ENCODE measurements around the gene SLC6A18.
"Not testable (repeated sequence)": the region's sequence is repeated elsewhere in the genome, so short reads cannot be mapped to it uniquely, and the experiment has no call there.

SLC6A18 gene

GRCh38 chr5:1224631-1225030, 550 bp upstream of the SLC6A18 start:
- in situ Hi-C loops (cut with HindIII; ENCODE audit: low pct_ligation_motif_present, low sequenced_read_pairs) = loop anchor here (25.0 kb wide), 1 partner anchor 88 kb away; no protein-coding TSS in a partner anchor
- no peaks in the 10 kb centered on the region for H3K27me3 ChIP-seq (replicated peaks)
- no peak overlapping the region for H3K4me3 ChIP-seq (ENCODE audit: low read depth, low read length)
- no peak for TF ChIP-seq CTCF (IDR thresholded peaks at IDR 0.05; ENCODE audit: low read depth, low read length, missing control alignments)
- no peak for DNase-seq
- no peak overlapping the region for H3K27ac ChIP-seq
- no peaks in the 10 kb centered on the region for H3K36me3 ChIP-seq (replicated peaks)

GRCh38 chr5:1226231-1226630, 1.1 kb downstream of the SLC6A18 start:
- no peaks in the 10 kb centered on the region for H3K36me3 ChIP-seq (replicated peaks)
- no peak overlapping the region for H3K4me3 ChIP-seq (ENCODE audit: low read depth, low read length)
- no peak overlapping the region for H3K27ac ChIP-seq
- H3K27me3 ChIP-seq (replicated peaks) = no peaks in the 10 kb centered on the region
- TF ChIP-seq CTCF (IDR thresholded peaks at IDR 0.05; ENCODE audit: low read depth, low read length, missing control alignments) = no peak
- no peak for DNase-seq
- in situ Hi-C loops (cut with HindIII; ENCODE audit: low pct_ligation_motif_present, low sequenced_read_pairs) = no loop called here

- TF ChIP-seq CTCF (IDR thresholded peaks at IDR 0.05; ENCODE audit: low read depth, low read length, missing control alignments) = no peak
- Histone ChIP-seq H3K4me3 (ENCODE audit: low read depth, low read length) (no peak overlapping the region), H3K27me3 (replicated peaks) (no peaks in the 10 kb centered on the region), H3K36me3 (replicated peaks) (no peaks in the 10 kb centered on the region), H3K27ac (no peak overlapping the region)
- no peak for DNase-seq
- in situ Hi-C loops (cut with HindIII; ENCODE audit: low pct_ligation_motif_present, low sequenced_read_pairs) = no loop called here
Observed at GRCh38 chr5:1226839-1227581, 1.8 kb downstream of the SLC6A18 start.

GRCh38 chr5:1227667-1228066, 2.5 kb downstream of the SLC6A18 start:
- H3K36me3 ChIP-seq (replicated peaks) = no peaks in the 10 kb centered on the region
- in situ Hi-C loops (cut with HindIII; ENCODE audit: low pct_ligation_motif_present, low sequenced_read_pairs) = no loop called here
- no peak for TF ChIP-seq CTCF (IDR thresholded peaks at IDR 0.05; ENCODE audit: low read depth, low read length, missing control alignments)
- H3K4me3 ChIP-seq (ENCODE audit: low read depth, low read length) = no peak overlapping the region
- no peaks in the 10 kb centered on the region for H3K27me3 ChIP-seq (replicated peaks)
- DNase-seq = no peak
- H3K27ac ChIP-seq = no peak overlapping the region

- Histone ChIP-seq H3K27me3 (replicated peaks) (no peaks in the 10 kb centered on the region), H3K36me3 (replicated peaks) (no peaks in the 10 kb centered on the region), H3K4me3 (ENCODE audit: low read depth, low read length) (no peak overlapping the region), H3K27ac (no peak overlapping the region)
- no peak for TF ChIP-seq CTCF (IDR thresholded peaks at IDR 0.05; ENCODE audit: low read depth, low read length, missing control alignments)
- in situ Hi-C loops (cut with HindIII; ENCODE audit: low pct_ligation_motif_present, low sequenced_read_pairs) = no loop called here
- DNase-seq = no peak
Observed at GRCh38 chr5:1228120-1228519, 2.9 kb downstream of the SLC6A18 start.

- in situ Hi-C loops (cut with HindIII; ENCODE audit: low pct_ligation_motif_present, low sequenced_read_pairs); H3K27ac ChIP-seq; H3K4me3 ChIP-seq (ENCODE audit: low read depth, low read length); DNase-seq; H3K27me3 ChIP-seq (replicated peaks); H3K36me3 ChIP-seq (replicated peaks): not testable (repeated sequence)
Observed at GRCh38 chr5:1229023-1229422, 3.8 kb downstream of the SLC6A18 start.

Data from brain microvascular endothelial cell (primary cell).